NCI-H774 (cell line): ENCODE measurements around the gene DDX17.
"Not testable (repeated sequence)": the region's sequence is repeated elsewhere in the genome, so short reads cannot be mapped to it uniquely, and the experiment has no call there.

Experiments
- DNase-seq: peaks from one replicate; lab custom pipeline; 2025; lab: John Stamatoyannopoulos, UW

Gene DDX17

GRCh38 chr22:38491707-38492348, 14.3 kb downstream of the DDX17 start:
- DNase-seq: no peak

- DNase-seq: no peak
Measured at GRCh38 chr22:38490915-38491314, 15.2 kb downstream of the DDX17 start.

DNA sequence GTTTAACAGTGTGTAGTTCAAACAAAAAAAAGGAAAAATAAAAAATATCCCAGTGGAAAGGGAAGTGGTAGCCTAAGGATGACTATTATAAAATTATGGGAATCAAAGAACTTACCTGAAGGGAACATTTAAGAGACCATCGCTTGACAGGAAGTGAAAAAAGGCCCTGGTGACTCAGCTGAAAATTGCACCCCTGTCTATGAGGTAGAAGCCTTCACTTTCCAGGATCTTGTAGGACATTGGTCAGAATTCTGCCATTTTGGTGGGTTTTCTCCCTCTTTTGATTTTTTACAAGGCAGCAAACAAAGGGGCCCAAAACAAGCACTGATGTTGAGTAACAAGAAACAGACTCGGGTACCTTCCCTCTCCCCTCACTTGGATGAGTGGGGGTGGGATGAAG, 15.6 kb downstream of the DDX17 start:
- DNase-seq: no peak

DNA sequence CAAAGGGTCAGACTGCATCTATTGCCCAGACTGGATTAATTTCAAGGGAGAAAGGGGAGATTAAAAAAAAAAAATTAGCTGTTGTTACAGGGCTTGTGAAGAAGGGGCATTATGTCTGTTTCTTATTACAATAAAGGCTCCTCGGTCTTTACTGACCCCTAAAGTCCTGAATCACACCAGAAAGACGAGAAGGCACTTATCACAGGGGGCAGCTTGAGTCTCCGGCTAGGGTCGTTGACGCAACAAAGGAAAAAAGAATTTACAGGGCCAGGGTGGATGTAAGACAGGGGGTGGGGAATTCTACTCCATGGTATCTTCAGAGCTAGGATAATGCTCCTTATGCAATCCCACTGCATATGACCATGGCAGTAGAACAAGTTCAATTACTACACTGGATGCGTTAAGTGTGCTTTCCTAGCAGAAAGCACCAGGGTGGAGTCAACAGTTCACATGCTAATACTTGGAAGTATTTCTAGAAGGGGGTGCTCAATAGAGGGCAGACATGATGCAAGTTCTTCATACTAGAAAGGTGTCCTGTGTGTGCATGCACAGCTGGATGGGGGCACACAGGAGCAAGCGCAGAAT, 16.5 kb downstream of the DDX17 start:
- DNase-seq: no peak

GRCh38 chr22:38489142-38489541, 17.0 kb downstream of the DDX17 start:
- no peak for DNase-seq

DNA sequence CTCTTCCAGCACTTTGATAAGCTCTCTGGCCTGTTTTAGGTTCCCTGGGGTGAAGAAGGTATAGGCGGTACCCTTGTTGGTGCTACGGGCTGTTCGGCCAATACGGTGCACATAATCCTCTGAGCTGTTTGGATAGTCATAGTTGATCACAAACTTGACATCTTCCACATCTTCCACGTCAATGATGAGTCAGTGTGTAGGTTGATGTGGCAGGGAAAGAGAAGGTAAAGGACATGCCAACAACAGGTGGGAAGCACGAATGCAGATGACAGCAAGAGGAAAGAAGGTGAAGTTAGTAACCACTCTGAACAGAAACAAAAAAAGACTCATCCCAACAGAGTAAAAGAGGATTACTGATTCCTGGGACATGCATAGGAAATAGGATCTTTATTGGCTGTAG, 18.2 kb downstream of the DDX17 start:
- no peak for DNase-seq

- DNase-seq: no peak
Measured at GRCh38 chr22:38485783-38486182, 20.3 kb downstream of the DDX17 start.

- DNase-seq: no peak
Measured at GRCh38 chr22:38484244-38484643, 21.9 kb downstream of the DDX17 start.

DNA sequence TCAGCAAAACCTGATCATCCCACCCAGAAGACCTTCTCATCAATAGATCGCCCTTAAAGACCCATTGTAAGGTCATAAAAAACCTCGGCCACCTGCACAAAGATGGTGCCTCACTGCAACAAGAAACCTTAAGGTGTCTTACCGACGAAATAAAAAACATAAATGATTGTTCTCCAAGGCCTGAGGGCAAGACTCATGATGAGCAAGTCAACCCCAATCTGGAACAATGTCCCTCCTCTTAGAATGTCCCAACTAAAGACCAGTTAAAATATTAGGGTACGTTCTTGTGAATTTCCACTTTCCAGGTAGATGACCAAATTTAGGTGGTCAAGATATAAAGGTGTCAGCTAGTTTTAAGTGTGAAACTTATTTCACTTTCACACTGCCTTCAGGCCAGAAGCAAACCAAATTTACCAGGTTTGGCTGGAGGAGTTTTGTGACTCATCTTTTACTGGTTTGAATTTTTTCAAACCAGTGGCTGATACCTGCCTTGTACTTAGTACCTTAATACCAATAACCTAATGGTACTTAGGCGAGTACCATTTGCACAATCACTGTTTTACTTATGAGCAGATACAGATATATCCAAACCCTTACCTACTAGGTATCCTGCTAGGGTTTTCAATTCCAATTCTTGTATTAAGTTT, 23.3 kb downstream of the DDX17 start:
- DNase-seq: no peak

GRCh38 chr22:38481871-38482332, 24.2 kb downstream of the DDX17 start:
- DNase-seq: no peak

- DNase-seq: no peak
Measured at GRCh38 chr22:38481162-38481870, 24.8 kb downstream of the DDX17 start.

DNA sequence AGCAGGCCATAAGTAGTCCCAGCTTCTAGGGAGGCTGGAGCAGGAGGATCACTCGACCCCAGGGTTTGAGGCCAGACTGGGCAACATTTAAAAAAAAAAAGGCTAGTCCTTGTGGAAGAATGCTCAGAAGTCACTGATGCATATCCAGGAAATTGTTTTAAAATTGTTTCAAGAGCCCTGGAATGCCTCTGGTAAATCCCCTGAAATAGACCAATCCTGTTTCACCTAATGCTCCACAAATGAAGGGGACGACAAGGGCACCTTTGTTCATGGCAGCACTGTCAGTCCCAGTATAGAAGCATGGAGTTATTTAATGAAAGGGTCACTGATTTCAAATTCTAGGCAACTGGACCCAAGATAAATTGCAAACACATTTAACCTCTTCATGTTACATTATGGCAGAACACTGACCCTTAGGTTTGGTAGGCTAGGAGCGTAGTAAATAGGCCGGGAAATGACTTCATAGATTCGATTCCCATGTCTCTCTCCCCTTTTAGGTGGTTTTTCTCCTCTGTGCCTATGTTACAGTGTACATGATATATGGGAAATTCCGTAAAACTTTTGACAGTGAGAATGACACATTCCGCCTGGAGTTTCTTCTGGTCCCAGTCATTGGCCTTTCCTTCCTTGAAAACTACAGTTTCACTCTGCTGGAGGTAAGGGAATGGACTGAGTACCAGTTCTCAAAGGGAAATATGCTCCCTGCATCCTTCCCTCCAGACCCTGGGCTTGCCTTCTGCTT, 26.8 kb downstream of the DDX17 start:
- DNase-seq: no peak

DNA sequence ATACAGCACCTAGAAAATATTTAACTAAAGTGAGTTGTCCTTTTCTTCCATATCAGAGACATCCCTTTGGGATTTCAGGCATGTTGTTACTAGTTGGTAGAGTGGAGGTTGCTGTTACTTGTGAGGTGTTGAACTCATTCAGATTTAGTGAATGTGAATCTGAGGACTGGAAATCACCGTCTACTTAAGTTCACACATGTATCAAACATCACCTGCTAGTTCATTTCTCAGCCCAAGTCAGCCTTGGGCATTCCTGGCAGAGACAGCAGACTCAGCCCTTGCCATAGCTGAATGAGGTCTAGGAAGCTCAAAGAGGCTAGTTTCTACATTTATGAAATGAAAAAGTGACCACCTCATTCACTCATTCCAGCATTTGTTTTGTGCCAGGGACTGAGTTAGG, 28.5 kb downstream of the DDX17 start:
- no peak for DNase-seq

DNA sequence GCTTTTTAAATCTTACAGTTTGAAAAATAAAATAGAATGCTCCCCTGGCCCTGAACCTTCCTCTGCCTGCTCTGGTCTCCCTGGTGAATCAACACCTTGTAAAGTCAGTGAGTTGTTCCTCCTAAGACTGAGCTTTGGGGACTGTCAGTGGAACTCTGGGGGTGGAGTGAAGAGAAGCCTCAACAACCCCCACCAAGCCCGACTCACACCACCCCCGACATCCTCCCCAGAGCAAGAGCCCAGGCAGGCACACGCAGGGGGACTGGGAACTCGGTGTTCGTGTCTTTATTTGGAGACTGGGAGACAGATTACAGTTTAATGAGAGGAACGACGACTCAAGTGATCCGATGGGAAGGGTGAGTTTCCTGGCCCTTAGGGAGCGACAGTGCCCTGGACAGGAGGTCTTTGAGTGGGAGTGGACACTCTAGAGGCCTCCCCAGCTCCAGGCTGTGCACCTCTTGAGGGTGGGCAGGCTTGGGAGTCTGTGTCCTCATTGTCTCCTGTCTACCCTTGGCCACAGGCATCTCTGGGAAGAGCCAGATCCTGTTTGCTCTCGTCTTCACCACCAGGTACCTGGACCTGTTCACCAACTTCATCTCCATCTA, 32.0 kb downstream of the DDX17 start:
- no peak for DNase-seq

GRCh38 chr22:38471237-38471636, 34.9 kb downstream of the DDX17 start:
- no peak for DNase-seq

DNA sequence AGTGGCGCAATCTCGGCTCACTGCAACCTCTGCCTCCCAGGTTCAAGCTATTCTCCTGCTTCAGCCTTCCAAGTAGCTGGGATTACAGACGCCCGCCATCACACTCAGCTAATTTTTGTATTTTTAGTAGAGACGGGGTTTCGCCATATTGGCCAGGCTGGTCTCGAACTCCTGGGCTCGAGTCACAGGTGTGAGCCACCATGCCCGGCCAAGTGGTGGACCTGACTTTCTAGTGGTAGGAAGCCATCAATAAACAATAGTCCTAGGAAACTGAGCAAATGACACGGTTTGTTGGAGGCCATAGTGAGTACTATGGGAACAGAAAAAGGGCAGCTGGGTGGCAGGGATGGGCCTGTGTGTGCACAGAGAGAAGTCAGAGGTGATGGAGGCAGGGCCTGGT, 35.9 kb downstream of the DDX17 start:
- DNase-seq: not testable (repeated sequence)

GRCh38 chr22:38469306-38469781, 36.8 kb downstream of the DDX17 start:
- DNase-seq: no peak

GRCh38 chr22:38468443-38469305, 37.4 kb downstream of the DDX17 start:
- no peak for DNase-seq

GRCh38 chr22:38467904-38468442, 38.1 kb downstream of the DDX17 start, which contains the start of gene KDELR3:
Gene KDELR3 (plus strand): TSS chr22:38468096. CDS start chr22:38468234, 138 bp downstream.
- no peak for DNase-seq

- DNase-seq: no peak
Measured at GRCh38 chr22:38467438-38467903, 38.6 kb downstream of the DDX17 start.
